H1 (cell line): Measurements from ENCODE around the gene OR2W1. TPM values are rescaled to one million over a fixed set of nuclear protein-coding genes. Genes with fewer than 3 reads are reported as not detected.

Source experiments
- CTCF ChIA-PET: fragments of 300-600 bp; sonication (Branson Sonifier 250); formaldehyde crosslinking; loops from one replicate; lab custom pipeline; 2021; ENCODE audit not compliant: partially characterized antibody; lab: Charles Lee
- POLR2A ChIA-PET: fragments of 300-600 bp; sonication (Branson Sonifier 250); formaldehyde crosslinking; loops from one replicate; lab custom pipeline; 2021; ENCODE audit warnings: inconsistent platforms; ENCODE audit not compliant: partially characterized antibody; lab: Charles Lee
- DNase-seq, 2 experiments: peaks; one replicate each; pipeline versions ENCODE4 v3.0.0 to v3.0.0-alpha.2; 2010 to 2022; ENCODE audit warnings: low spot score in 2 of 2, low read depth in 1 of 2, mixed read lengths in 1 of 2
- FAIRE-seq: peaks from 2 replicates; lab custom pipeline; 2011; peaks lifted over from hg19 to GRCh38; lab: Jason Lieb, UNC
- H2AFZ ChIP-seq: 2 replicates; pipeline ENCODE4 v1.8.1; 2012; ENCODE audit warnings: low read length, inconsistent platforms
- H2AK5ac ChIP-seq: 2 replicates; pipeline ENCODE4 v1.6.1; 2013; ENCODE audit warnings: low read depth, low read length
- H2BK120ac ChIP-seq: replicated peaks from 2 replicates; pipeline ENCODE3; 2013; ENCODE audit warnings: low read depth, low read length, inconsistent platforms
- H2BK12ac ChIP-seq: 2 replicates; pipeline ENCODE4 v1.6.1; 2013; ENCODE audit warnings: low read depth, low read length
- H2BK15ac ChIP-seq: 2 replicates; pipeline ENCODE4 v1.6.1; 2013; ENCODE audit warnings: low read length
- H2BK20ac ChIP-seq: 2 replicates; pipeline ENCODE4 v1.6.1; 2013; ENCODE audit warnings: low read length
- H2BK5ac ChIP-seq: 2 replicates; pipeline ENCODE4 v1.6.1; 2013; ENCODE audit warnings: low read depth, low read length
- H3K14ac ChIP-seq: 2 replicates; pipeline ENCODE4 v1.6.1; 2013; ENCODE audit warnings: inconsistent platforms; ENCODE audit not compliant: insufficient read length
- H3K18ac ChIP-seq: 2 replicates; pipeline ENCODE4 v1.6.1; 2013; ENCODE audit warnings: low read length; ENCODE audit errors: extremely low read depth
- H3K23ac ChIP-seq: 2 replicates; pipeline ENCODE4 v1.6.1; 2013; ENCODE audit warnings: inconsistent platforms; ENCODE audit not compliant: insufficient read length
- H3K23me2 ChIP-seq: 2 replicates; pipeline ENCODE4 v1.6.1; 2013; ENCODE audit warnings: low read depth, low read length
- H3K27ac ChIP-seq: 2 replicates; pipeline ENCODE4 v1.6.1; 2011; ENCODE audit warnings: low read depth, low read length, inconsistent platforms
- H3K27me3 ChIP-seq, 4 experiments: replicated peaks in 1 of 4; 1 replicate in 1 of 4; 2 replicates in 3 of 4; pipeline versions ENCODE4 v1.6.1 to v1.8.1; 2011 to 2013; ENCODE audit warnings: low read length in 3 of 4, mild to moderate bottlenecking in 3 of 4, inconsistent platforms in 2 of 4, mixed read lengths in 2 of 4, moderate library complexity in 1 of 4; ENCODE audit not compliant: control insufficient read depth in 3 of 4, insufficient read depth in 3 of 4; ENCODE audit errors: extremely low read depth in 1 of 4
- H3K36me3 ChIP-seq, 4 experiments: 2 replicates each; pipeline versions ENCODE4 v1.6.1 to v1.8.1; 2011 to 2013; ENCODE audit warnings: mild to moderate bottlenecking in 4 of 4, low read length in 3 of 4, moderate library complexity in 2 of 4, control low read depth in 1 of 4, inconsistent platforms in 1 of 4; ENCODE audit not compliant: insufficient read depth in 4 of 4, control insufficient read depth in 2 of 4
- H3K4ac ChIP-seq: replicated peaks from 2 replicates; pipeline ENCODE3; 2013; ENCODE audit warnings: low read length, low read depth, mixed read lengths, inconsistent platforms; ENCODE audit not compliant: insufficient read length
- H3K4me1 ChIP-seq, 4 experiments: replicated peaks in 1 of 4; 1 replicate in 1 of 4; 2 replicates in 3 of 4; pipeline versions ENCODE4 v1.6.1 to v1.8.1; 2011 to 2013; ENCODE audit warnings: low read length in 3 of 4, inconsistent platforms in 2 of 4, mixed read lengths in 1 of 4; ENCODE audit not compliant: insufficient read depth in 4 of 4, control insufficient read depth in 3 of 4
- H3K4me2 ChIP-seq, 2 experiments: 2 replicates each; pipeline versions ENCODE4 v1.6.1 to v1.8.1; 2011 to 2013; ENCODE audit warnings: low read depth in 2 of 2, low read length in 2 of 2, control low read depth in 1 of 2, inconsistent platforms in 1 of 2, mild to moderate bottlenecking in 1 of 2; ENCODE audit not compliant: insufficient read depth in 1 of 2
- H3K4me3 ChIP-seq, 4 experiments: fragments of 200-600, 300-600 bp in 1 of 4; sonication (generic), shearing (Covaris generic), sonication (Bioruptor Twin) in 1 of 4; 2 replicates each; pipeline versions ENCODE4 v1.5.1 to v1.8.1; 2011 to 2016; ENCODE audit warnings: low read length in 4 of 4, low read depth in 3 of 4, control low read depth in 2 of 4, inconsistent platforms in 2 of 4, mild to moderate bottlenecking in 2 of 4, mixed read lengths in 1 of 4, moderate library complexity in 1 of 4; ENCODE audit not compliant: insufficient read depth in 2 of 4; ENCODE audit errors: extremely low read depth in 1 of 4
- H3K56ac ChIP-seq: replicated peaks from 2 replicates; pipeline ENCODE3; 2013; ENCODE audit warnings: low read depth, mild to moderate bottlenecking, mixed read lengths, low read length, inconsistent platforms; ENCODE audit not compliant: insufficient read length
- H3K79me1 ChIP-seq: 2 replicates; pipeline ENCODE4 v1.6.1; 2013; ENCODE audit warnings: low read depth, low read length, control low read depth
- H3K79me2 ChIP-seq, 2 experiments: 2 replicates each; pipeline versions ENCODE4 v1.6.1 to v1.8.1; 2012 to 2013; ENCODE audit warnings: low read length in 2 of 2, mild to moderate bottlenecking in 2 of 2, inconsistent platforms in 1 of 2; ENCODE audit not compliant: insufficient read depth in 2 of 2, control insufficient read depth in 1 of 2
- H3K9ac ChIP-seq, 4 experiments: replicated peaks in 1 of 4; 1 replicate in 1 of 4; 2 replicates in 3 of 4; pipeline versions ENCODE4 v1.6.1 to v1.8.1; 2011 to 2013; ENCODE audit warnings: low read depth in 3 of 4, low read length in 3 of 4, control low read depth in 2 of 4, mild to moderate bottlenecking in 2 of 4, moderate library complexity in 2 of 4, inconsistent platforms in 1 of 4; ENCODE audit errors: extremely low read depth in 1 of 4
- H3K9me3 ChIP-seq, 2 experiments: 2 replicates each; pipeline versions ENCODE4 v1.6.1 to v1.8.1; 2012 to 2013; ENCODE audit warnings: mild to moderate bottlenecking in 2 of 2, moderate library complexity in 2 of 2, control low read depth in 1 of 2, inconsistent platforms in 1 of 2, low read depth in 1 of 2, low read length in 1 of 2, mixed read lengths in 1 of 2; ENCODE audit not compliant: insufficient read depth in 2 of 2
- H4K20me1 ChIP-seq, 2 experiments: replicated peaks in 1 of 2; 2 replicates each; pipeline versions ENCODE3 to v1.8.1; 2011 to 2013; ENCODE audit warnings: inconsistent platforms in 2 of 2, low read length in 2 of 2, mild to moderate bottlenecking in 1 of 2; ENCODE audit not compliant: insufficient read depth in 2 of 2, control insufficient read depth in 1 of 2
- H4K5ac ChIP-seq: 2 replicates; pipeline ENCODE4 v1.6.1; 2013; ENCODE audit warnings: low read length, low read depth, mixed read lengths, inconsistent platforms; ENCODE audit not compliant: insufficient read length
- H4K8ac ChIP-seq: 2 replicates; pipeline ENCODE4 v1.8.0; 2013; ENCODE audit warnings: mild to moderate bottlenecking, moderate library complexity, low read length, inconsistent platforms; ENCODE audit not compliant: insufficient read depth; ENCODE audit errors: extremely low read depth
- H4K91ac ChIP-seq: replicated peaks from 2 replicates; pipeline ENCODE3; 2013; ENCODE audit warnings: low read length, mixed read lengths, inconsistent platforms; ENCODE audit not compliant: insufficient read length
- POLR2AphosphoS5 ChIP-seq: IDR thresholded peaks from 2 replicates; pipeline ENCODE4 v1.6.1; 2011; ENCODE audit warnings: low read depth, low read length
- WGBS, 2 experiments: shearing (Covaris generic) in 1 of 2; methylation state at CpG; one replicate each; pipeline versions ENCODE4 v1.1.6 to v1.1.7; 2013 to 2015; ENCODE audit warnings: low lambda C conversion rate in 2 of 2, mixed read lengths in 2 of 2, inconsistent platforms in 1 of 2, low coverage in 1 of 2, missing lambda C conversion rate in 1 of 2; ENCODE audit not compliant: insufficient replicate concordance in 2 of 2, insufficient coverage in 1 of 2, insufficient read length in 1 of 2; ENCODE audit errors: extremely low coverage in 1 of 2, missing lambda C conversion rate in 1 of 2; 5-methylcytosine and 5-hydroxymethylcytosine counted together
- polyA plus RNA-seq, 7 experiments: library from polyadenylated mRNA; depleted of rRNA in 3 of 7; stranded (reverse) in 5 of 7; unstranded in 2 of 7; fragments of >200 nt in 5 of 7; fragments of 200-250 nt in 2 of 7; gene quantifications; 1 replicate in 5 of 7; 2 replicates in 1 of 7; 4 replicates in 1 of 7; pipeline versions ENCODE4 v1.2.1 to v1.2.3, GENCODE V29; 2011 to 2013; ENCODE audit warnings: missing spikeins in 2 of 7, mixed read lengths in 2 of 7
- total RNA-seq: library from RNA; stranded (reverse); fragmentation: NEBNext Ultra II Directional; extraction: Animal tissue kit (Norgen Biotek cat#: 25700); gene quantifications from 2 replicates; pipeline ENCODE4 v1.2.1, GENCODE V29; 2021

OR2W1 gene
- total and polyA plus RNA-seq, 2 of the 8 experiments (the other 6 are each of a cell fraction or from before 2014, with no cell fraction given) = not detected

DNA sequence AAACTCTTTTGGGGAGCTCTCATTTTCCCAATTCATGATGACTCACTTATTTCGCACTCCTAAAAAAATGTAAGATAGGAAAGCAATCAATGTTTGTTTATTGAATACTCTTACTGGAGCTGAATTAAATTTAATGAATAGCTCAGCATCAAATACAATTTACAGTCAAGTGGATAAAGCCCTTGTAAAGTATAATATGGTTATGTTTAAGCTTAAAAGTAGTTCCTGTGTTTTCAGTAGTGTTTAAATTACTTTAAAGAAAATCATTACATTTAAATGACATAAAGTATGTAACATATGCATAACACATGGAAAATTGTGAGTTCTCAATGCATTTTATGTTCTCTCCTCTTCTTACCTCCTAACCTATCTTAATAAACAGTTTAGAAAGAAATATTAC lies 42.2 kb upstream of the OR2W1 start, which contains the start of gene OR2B3:
TSS of gene OR2B3 (minus strand) at position 101 of the 400 bp plus-strand sequence. CDS start at position 36, 65 bp downstream.
- FAIRE-seq (no peak), DNase-seq (no peak)
- no peak within 1 kb of the TSS for H4K5ac ChIP-seq
- no peaks in the 10 kb centered on the region for H3K9me3 ChIP-seq
- no peaks in the 10 kb centered on the region for H4K20me1 ChIP-seq
- no peak within 1 kb of the TSS for H4K8ac ChIP-seq
- no peak within 1 kb of the TSS for H3K4me2 ChIP-seq
- no peaks in the 10 kb centered on the region for H3K79me1 ChIP-seq
- no peaks in the 10 kb centered on the region for H3K27me3 ChIP-seq
- no peak within 1 kb of the TSS for H2BK12ac ChIP-seq
- 0 out of 2 replicates have a peak within 1 kb of the TSS, but pooled peaks have one; percentile 15 for H2AFZ ChIP-seq
- H3K36me3 ChIP-seq = no peaks in the 10 kb centered on the region
- POLR2A ChIA-PET = no interaction called here
- no peak within 1 kb of the TSS for H3K18ac ChIP-seq
- CTCF ChIA-PET = interaction anchor here (0.7 kb wide), 1 partner anchor 15 kb away, joined by 4 read pairs; no protein-coding TSS in a partner anchor
- no peak within 1 kb of the TSS for H3K9ac ChIP-seq
- H2AK5ac ChIP-seq = no peak within 1 kb of the TSS
- H3K4me1 ChIP-seq = no peaks in the 10 kb centered on the region
- H3K56ac ChIP-seq = no peak within 1 kb of the TSS
- H2BK5ac ChIP-seq = no peak within 1 kb of the TSS
- H4K91ac ChIP-seq = no peak within 1 kb of the TSS
- no peak within 1 kb of the TSS for H3K4ac ChIP-seq
- no peak within 1 kb of the TSS for H3K4me3 ChIP-seq
- no peak within 1 kb of the TSS for H2BK20ac ChIP-seq
- no peaks in the 10 kb centered on the region for H3K23me2 ChIP-seq
- 83% methylated on average over 1 of the region's 1 CpG; no CpG with 5 or more reads in 1 of the 2 experiments for WGBS, 2 experiments
- H3K27ac ChIP-seq = no peak within 1 kb of the TSS
- H3K23ac ChIP-seq = no peak within 1 kb of the TSS
- H3K14ac ChIP-seq = no peak within 1 kb of the TSS
- no peaks in the 10 kb centered on the region for H3K79me2 ChIP-seq
- no peak within 1 kb of the TSS for H2BK15ac ChIP-seq
- H2BK120ac ChIP-seq = no peak within 1 kb of the TSS
- TF ChIP-seq POLR2AphosphoS5 = no peak
